H1 (cell line): Measurements from ENCODE around the gene AFAP1L2.

Experiments
- CTCF ChIP-seq, 3 experiments: IDR thresholded peaks; 1 replicate in 2 of 3; 2 replicates in 1 of 3; pipeline versions ENCODE4 v1.5.1 to v1.6.1; 2011; ENCODE audit warnings: low read length in 3 of 3, mild to moderate bottlenecking in 3 of 3, inconsistent platforms in 2 of 3, low read depth in 1 of 3, moderate library complexity in 1 of 3; ENCODE audit not compliant: insufficient read depth in 1 of 3; ENCODE audit errors: control extremely low read depth in 1 of 3
- HDAC6 ChIP-seq: IDR thresholded peaks from one replicate; pipeline ENCODE4 v1.7.1; 2012; ENCODE audit warnings: low read depth, mild to moderate bottlenecking, inconsistent platforms, low read length, moderate library complexity
- POLR2A ChIP-seq, 2 experiments: IDR thresholded peaks; 1 replicate in 1 of 2; 2 replicates in 1 of 2; pipeline ENCODE4 v1.6.1; 2011; ENCODE audit warnings: low read depth in 2 of 2, low read length in 2 of 2, mild to moderate bottlenecking in 2 of 2; ENCODE audit errors: control extremely low read depth in 1 of 2

DNA sequence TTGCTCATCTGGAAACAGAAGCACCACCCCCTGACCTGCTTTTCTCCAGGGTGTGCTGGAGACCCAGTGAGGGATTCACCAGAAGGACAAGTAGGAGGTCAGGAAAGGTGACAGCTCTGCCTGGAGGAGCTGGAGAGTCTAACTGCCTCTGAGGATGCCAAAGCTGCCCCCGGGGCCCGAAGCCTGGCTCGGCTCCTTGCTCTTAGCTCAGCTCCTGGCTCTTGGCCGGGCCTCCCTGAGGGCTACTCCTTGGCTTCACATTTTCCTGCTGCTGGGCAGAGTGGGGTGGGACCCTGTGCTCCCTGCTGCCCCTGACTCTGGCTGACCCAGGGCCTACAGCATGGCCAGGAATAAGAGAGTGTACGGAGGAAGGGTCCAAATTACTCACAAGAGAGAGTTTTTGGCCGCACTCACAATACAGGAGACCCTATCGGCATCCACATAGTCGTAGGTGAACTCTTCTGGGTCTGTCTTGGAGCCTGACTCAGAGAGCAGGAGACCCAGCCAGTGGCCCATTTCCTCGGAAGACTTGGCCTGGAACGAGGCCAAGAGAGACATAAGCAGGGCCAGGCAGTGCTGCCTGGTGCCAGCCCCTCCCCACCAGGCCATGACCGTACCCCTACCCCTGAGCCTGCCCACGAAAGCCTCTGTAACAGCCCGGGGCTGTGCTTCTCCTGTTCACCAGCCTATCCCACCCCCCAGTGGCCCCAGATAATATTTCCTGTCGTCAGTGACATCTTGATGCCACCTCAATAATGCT lies 102.2 kb downstream of the AFAP1L2 start:
- no peak for TF ChIP-seq CTCF (IDR thresholded peaks at IDR 0.05; ENCODE audit: control extremely low read depth in 1 of 3, insufficient read depth in 1 of 3, low read depth in 1 of 3, low read length in 3 of 3)
- no peak for TF ChIP-seq HDAC6
- no peak for TF ChIP-seq POLR2A (IDR thresholded peaks at IDR 0.05; ENCODE audit: control extremely low read depth in 1 of 2, low read depth in 2 of 2, low read length in 2 of 2)
